Measurements from ENCODE around the gene HPSE2. TPM values are rescaled to one million over a fixed set of nuclear protein-coding genes. Genes with fewer than 3 reads are reported as not detected.
A peak's percentile ranks its signal among the peaks of the same experiment; 100 is the strongest.

Gene HPSE2
- total and polyA plus RNA-seq, 2 of the 8 experiments (the other 6 are each of a cell fraction or from before 2014, with no cell fraction given) = 0.41 to 0.58 TPM

DNA sequence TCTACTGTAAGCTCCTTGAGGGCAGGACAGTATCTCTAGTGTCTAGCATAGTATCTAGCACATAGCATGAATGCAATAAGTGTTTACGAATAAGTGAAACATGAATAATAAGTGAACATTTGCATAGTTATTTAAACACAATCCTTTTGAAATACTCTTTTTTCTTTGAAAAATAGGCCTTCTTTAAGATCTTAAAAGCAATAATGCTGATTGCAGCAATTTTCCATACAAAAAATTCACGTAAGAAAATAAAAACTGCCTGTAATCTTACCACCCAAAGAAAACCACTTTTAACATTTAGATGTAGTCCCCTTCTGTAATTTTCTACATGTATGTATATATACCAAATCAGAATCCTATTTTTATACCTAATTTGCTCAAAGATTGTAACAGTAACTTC is 626.4 kb downstream of the HPSE2 start:
- Histone ChIP-seq H2BK5ac (ENCODE audit: low read depth, low read length) (no peak overlapping the region), H2BK120ac (replicated peaks; ENCODE audit: low read depth, low read length) (no peak overlapping the region), H3K4me2 (ENCODE audit: insufficient read depth in 1 of 2, low read depth in 2 of 2, low read length in 2 of 2) (no peak overlapping the region), H2AFZ (ENCODE audit: low read length) (no peak overlapping the region), H3K4me3 (ENCODE audit: extremely low read depth in 1 of 4, insufficient read depth in 2 of 4, low read depth in 3 of 4, low read length in 4 of 4) (no peak overlapping the region), H3K23me2 (ENCODE audit: low read depth, low read length) (no peaks in the 10 kb centered on the region), H3K4ac (replicated peaks; ENCODE audit: insufficient read length, low read depth, low read length) (no peak overlapping the region), H2BK15ac (ENCODE audit: low read length) (no peak overlapping the region), H3K4me1 (replicated peaks in 1 of 4; ENCODE audit: control insufficient read depth in 3 of 4, insufficient read depth in 4 of 4, low read length in 3 of 4) (peaks cover 0 to 4% (median 3%) of the 10 kb centered on the region in 4 experiments; a peak in 5 of 7 replicates), H2BK20ac (ENCODE audit: low read length) (no peak overlapping the region), H3K9ac (replicated peaks in 1 of 4; ENCODE audit: extremely low read depth in 1 of 4, low read depth in 3 of 4, low read length in 3 of 4) (no peak overlapping the region), H4K8ac (ENCODE audit: extremely low read depth, insufficient read depth, low read length) (no peak overlapping the region), H2AK5ac (ENCODE audit: low read depth, low read length) (no peak overlapping the region), H3K23ac (ENCODE audit: insufficient read length) (no peak overlapping the region), H3K79me2 (ENCODE audit: control insufficient read depth in 1 of 2, insufficient read depth in 2 of 2, low read length in 2 of 2) (no peaks in the 10 kb centered on the region), H3K27ac (ENCODE audit: low read depth, low read length) (no peak overlapping the region), H3K9me3 (ENCODE audit: insufficient read depth in 2 of 2, low read depth in 1 of 2, low read length in 1 of 2) (no peaks in the 10 kb centered on the region), H3K27me3 (replicated peaks in 1 of 4; ENCODE audit: control insufficient read depth in 3 of 4, extremely low read depth in 1 of 4, insufficient read depth in 3 of 4, low read length in 3 of 4) (no peaks in the 10 kb centered on the region), H3K56ac (replicated peaks; ENCODE audit: insufficient read length, low read depth, low read length) (no peak overlapping the region), H3K79me1 (ENCODE audit: low read depth, low read length) (no peaks in the 10 kb centered on the region), H4K20me1 (replicated peaks in 1 of 2; ENCODE audit: control insufficient read depth in 1 of 2, insufficient read depth in 2 of 2, low read length in 2 of 2) (no peaks in the 10 kb centered on the region), H4K91ac (replicated peaks; ENCODE audit: insufficient read length, low read length) (no peak overlapping the region), H3K14ac (ENCODE audit: insufficient read length) (no peak overlapping the region), H3K18ac (ENCODE audit: extremely low read depth, low read length) (no peak overlapping the region), H2BK12ac (ENCODE audit: low read depth, low read length) (no peak overlapping the region), H3K36me3 (ENCODE audit: control insufficient read depth in 2 of 4, insufficient read depth in 4 of 4, low read length in 3 of 4) (no peaks in the 10 kb centered on the region), H4K5ac (ENCODE audit: insufficient read length, low read depth, low read length) (no peak overlapping the region)
- no peak for DNase-seq (ENCODE audit: low read depth in 1 of 2, low spot score in 2 of 2)
- ChIA-PET CTCF (ENCODE audit: partially characterized antibody) (no interaction called here), POLR2A (ENCODE audit: partially characterized antibody) (no interaction called here)
- TF ChIP-seq CTBP2 (IDR thresholded peaks at IDR 0.05; ENCODE audit: borderline replicate concordance, insufficient read depth, insufficient read length, low read length) = no peak
- peak; percentile 43; the same call in 1 of the 2 replicates for TF ChIP-seq MAFK (IDR thresholded peaks at IDR 0.05; ENCODE audit: low read depth, low read length)
- no peak for TF ChIP-seq HDAC2 (IDR thresholded peaks at IDR 0.05; ENCODE audit: borderline replicate concordance in 1 of 2, low read depth in 2 of 2, low read length in 2 of 2)
- no peak for TF ChIP-seq FOSL1 (IDR thresholded peaks at IDR 0.05; ENCODE audit: insufficient read depth, low read depth, low read length)
- TF ChIP-seq CREB1 (IDR thresholded peaks at IDR 0.05) = no peak
- TF ChIP-seq NANOG (IDR thresholded peaks at IDR 0.05; ENCODE audit: insufficient read depth, low read depth, low read length, poor library complexity, severe bottlenecking) = no peak
- FAIRE-seq = no peak
- 92% methylated on average over 2 of the region's 2 CpGs; no CpG with 5 or more reads in 1 of the 2 experiments for WGBS, 2 experiments (ENCODE audit: extremely low coverage in 1 of 2, insufficient coverage in 1 of 2, insufficient read length in 1 of 2, insufficient replicate concordance in 2 of 2, low coverage in 1 of 2, low lambda C conversion rate in 2 of 2, missing lambda C conversion rate in 1 of 2)

Data from H1 (cell line).